Mammary epithelial cell (primary cell): ENCODE results near the gene CDK19.

Experiments used
- EZH2 ChIP-seq: IDR thresholded peaks from 2 replicates; pipeline ENCODE4 v1.6.1; 2012; ENCODE audit warnings: low read length, inconsistent platforms, borderline replicate concordance
- TF ChIP-seq, protein P1 (sequence below), 2 donors: IDR thresholded peaks in 1 of 2; conservative IDR thresholded peaks in 1 of 2; 2 replicates each; pipeline ENCODE4 v1.5.1; 2011 to 2012; ENCODE audit warnings: inconsistent platforms in 2 of 2, low read length in 2 of 2, mild to moderate bottlenecking in 2 of 2, control low read depth in 1 of 2, low read depth in 1 of 2; ENCODE audit not compliant: insufficient read depth in 1 of 2; ENCODE audit errors: extremely low read depth in 1 of 2

- TF ChIP-seq, protein P1, sequence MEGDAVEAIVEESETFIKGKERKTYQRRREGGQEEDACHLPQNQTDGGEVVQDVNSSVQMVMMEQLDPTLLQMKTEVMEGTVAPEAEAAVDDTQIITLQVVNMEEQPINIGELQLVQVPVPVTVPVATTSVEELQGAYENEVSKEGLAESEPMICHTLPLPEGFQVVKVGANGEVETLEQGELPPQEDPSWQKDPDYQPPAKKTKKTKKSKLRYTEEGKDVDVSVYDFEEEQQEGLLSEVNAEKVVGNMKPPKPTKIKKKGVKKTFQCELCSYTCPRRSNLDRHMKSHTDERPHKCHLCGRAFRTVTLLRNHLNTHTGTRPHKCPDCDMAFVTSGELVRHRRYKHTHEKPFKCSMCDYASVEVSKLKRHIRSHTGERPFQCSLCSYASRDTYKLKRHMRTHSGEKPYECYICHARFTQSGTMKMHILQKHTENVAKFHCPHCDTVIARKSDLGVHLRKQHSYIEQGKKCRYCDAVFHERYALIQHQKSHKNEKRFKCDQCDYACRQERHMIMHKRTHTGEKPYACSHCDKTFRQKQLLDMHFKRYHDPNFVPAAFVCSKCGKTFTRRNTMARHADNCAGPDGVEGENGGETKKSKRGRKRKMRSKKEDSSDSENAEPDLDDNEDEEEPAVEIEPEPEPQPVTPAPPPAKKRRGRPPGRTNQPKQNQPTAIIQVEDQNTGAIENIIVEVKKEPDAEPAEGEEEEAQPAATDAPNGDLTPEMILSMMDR (conservative IDR thresholded peaks at IDR 0.05 in 1 of 2, IDR thresholded peaks at IDR 0.05 in 1 of 2; ENCODE audit: extremely low read depth in 1 of 2, insufficient read depth in 1 of 2, low read depth in 1 of 2, low read length in 2 of 2): no peak
- TF ChIP-seq EZH2: no peak
These were observed 41.0 kb upstream of the CDK19 start for GRCh38 chr6:110856296-110856695.
